HG03159 (cell line): Measurements from ENCODE around the gene ZBTB17.
"Not testable (repeated sequence)": the region's sequence is repeated elsewhere in the genome, so short reads cannot be mapped to it uniquely, and the experiment has no call there.

ENCODE experiments used
- ATAC-seq: cut with Tn5 transposase; IDR thresholded peaks from one replicate; pipeline ENCODE4 v1.9.1; 2021; ENCODE audit warnings: mild to moderate bottlenecking, moderate library complexity; ENCODE audit not compliant: unreplicated experiment

ZBTB17 gene

GRCh38 chr1:15938628-15939161 lies 37.2 kb downstream of the ZBTB17 start:
- ATAC-seq = no peak

DNA sequence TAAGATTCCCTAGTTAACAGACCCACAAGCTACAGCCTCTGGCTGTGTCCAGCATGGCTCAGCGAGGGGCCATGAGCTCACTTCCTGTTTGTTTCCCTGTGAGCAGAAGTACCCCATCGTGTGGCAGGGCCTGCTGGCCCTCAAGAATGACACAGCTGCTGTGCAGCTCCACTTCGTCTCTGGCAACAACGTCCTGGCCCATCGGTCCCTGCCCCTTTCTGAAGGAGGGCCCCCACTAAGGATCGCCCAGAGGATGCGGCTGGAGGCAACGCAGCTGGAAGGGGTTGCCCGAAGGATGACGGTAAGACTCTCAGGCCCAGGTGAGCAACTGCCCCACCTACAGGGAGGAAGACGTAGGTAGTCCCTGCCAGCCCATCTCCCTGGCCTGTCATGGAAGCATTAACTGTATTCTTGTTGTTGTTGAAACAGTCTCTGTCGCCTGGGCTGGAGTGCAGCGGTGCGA lies 38.2 kb downstream of the ZBTB17 start:
- no peak for ATAC-seq

- ATAC-seq = no peak
These were observed 38.8 kb downstream of the ZBTB17 start for GRCh38 chr1:15937146-15937545.

DNA sequence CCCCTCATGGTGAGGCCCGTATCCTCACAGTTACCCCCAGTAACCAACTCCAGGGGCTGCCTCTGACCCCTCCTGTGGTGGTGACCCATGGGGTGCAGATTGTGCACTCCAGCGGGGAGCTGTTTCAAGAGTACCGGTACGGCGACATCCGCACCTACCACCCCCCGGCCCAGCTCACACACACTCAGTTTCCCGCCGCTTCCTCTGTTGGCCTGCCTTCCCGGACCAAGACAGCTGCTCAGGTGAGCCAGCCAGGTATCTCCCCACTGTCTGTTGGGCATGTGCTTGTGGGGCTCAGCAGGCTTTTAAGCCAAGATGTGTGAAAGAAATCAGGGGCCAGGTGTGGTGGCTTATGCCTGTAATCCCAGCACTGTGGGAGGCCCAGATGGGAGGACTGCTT lies 39.9 kb downstream of the ZBTB17 start:
- ATAC-seq = no peak

DNA sequence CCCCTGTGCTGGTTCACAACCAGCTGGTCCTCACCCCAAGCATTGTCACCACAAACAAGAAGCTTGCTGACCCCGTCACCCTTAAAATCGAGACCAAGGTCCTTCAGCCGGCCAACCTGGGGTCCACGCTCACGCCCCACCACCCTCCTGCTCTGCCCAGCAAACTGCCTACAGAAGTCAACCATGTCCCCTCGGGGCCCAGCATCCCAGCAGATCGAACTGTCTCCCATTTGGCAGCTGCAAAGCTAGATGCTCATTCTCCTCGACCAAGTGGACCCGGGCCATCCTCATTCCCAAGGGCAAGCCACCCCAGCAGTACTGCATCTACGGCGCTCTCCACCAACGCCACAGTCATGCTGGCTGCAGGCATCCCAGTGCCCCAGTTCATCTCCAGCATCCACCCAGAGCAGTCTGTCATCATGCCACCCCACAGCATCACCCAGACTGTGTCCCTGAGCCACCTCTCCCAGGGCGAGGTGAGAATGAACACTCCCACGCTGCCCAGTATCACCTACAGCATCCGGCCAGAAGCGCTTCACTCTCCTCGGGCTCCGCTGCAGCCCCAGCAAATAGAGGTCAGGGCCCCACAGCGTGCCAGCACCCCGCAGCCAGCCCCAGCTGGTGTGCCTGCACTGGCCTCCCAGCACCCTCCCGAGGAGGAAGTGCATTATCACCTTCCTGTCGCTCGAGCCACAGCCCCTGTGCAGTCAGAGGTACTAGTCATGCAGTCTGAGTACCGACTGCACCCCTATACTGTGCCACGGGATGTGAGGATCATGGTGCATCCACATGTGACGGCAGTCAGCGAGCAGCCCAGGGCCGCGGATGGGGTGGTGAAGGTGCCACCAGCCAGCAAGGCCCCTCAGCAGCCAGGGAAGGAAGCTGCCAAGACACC lies 40.6 kb downstream of the ZBTB17 start:
- ATAC-seq = no peak

GRCh38 chr1:15934211-15935055 lies 41.5 kb downstream of the ZBTB17 start:
- ATAC-seq = no peak

DNA sequence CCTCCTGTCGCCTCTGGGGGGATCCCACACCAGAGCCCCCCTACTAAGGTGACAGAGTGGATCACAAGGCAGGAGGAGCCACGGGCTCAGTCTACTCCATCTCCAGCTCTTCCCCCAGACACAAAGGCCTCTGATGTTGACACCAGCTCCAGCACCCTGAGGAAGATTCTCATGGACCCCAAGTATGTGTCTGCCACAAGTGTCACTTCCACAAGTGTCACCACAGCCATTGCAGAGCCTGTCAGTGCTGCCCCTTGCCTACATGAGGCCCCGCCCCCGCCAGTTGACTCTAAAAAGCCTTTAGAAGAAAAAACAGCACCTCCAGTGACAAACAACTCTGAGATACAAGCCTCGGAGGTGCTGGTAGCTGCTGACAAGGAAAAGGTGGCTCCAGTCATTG lies 42.2 kb downstream of the ZBTB17 start:
- ATAC-seq = no peak

DNA sequence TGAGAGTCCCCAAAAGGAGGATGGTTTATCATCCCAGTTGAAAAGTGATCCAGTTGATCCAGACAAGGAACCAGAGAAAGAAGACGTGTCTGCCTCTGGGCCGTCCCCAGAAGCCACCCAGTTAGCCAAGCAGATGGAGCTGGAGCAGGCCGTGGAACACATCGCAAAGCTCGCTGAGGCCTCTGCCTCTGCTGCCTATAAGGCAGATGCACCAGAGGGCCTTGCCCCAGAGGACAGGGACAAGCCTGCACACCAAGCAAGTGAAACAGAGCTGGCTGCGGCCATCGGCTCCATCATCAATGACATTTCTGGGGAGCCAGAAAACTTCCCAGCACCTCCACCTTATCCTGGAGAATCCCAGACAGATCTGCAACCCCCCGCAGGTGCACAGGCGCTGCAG lies 43.3 kb downstream of the ZBTB17 start:
- ATAC-seq = no peak

- ATAC-seq = no peak
These were observed 44.0 kb downstream of the ZBTB17 start for GRCh38 chr1:15931884-15932283.

DNA sequence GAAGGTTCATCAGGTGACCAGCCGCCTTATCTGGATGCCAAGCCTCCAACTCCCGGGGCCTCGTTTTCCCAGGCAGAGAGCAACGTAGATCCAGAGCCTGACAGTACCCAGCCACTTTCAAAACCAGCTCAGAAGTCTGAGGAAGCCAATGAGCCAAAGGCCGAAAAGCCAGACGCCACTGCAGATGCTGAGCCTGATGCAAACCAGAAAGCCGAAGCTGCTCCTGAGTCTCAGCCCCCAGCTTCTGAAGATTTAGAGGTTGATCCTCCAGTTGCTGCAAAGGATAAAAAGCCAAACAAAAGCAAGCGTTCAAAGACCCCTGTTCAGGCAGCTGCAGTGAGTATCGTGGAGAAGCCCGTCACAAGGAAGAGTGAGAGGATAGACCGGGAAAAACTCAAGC lies 44.5 kb downstream of the ZBTB17 start:
- no peak for ATAC-seq

DNA sequence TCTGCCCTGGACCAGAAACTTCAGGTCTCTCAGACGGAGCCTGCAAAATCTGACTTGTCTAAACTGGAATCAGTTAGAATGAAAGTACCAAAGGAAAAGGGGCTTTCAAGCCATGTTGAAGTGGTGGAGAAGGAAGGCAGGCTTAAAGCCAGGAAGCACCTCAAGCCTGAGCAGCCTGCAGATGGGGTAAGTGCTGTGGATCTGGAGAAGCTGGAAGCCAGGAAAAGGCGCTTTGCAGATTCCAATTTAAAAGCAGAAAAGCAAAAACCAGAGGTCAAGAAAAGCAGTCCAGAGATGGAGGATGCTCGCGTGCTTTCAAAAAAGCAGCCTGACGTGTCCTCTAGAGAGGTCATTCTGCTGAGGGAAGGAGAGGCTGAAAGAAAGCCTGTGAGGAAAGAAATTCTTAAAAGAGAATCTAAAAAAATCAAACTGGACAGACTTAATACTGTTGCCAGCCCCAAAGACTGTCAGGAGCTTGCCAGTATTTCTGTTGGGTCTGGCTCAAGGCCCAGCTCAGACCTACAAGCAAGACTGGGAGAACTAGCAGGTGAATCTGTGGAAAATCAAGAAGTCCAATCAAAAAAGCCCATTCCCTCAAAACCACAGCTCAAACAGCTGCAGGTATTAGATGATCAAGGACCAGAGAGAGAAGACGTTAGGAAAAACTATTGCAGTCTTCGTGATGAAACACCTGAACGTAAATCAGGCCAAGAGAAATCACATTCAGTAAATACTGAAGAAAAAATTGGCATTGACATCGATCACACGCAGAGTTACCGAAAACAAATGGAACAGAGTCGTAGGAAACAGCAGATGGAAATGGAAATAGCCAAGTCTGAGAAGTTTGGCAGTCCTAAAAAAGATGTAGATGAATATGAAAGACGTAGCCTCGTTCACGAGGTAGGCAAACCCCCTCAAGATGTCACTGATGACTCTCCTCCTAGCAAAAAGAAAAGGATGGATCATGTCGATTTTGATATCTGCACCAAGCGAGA lies 46.6 kb downstream of the ZBTB17 start:
- ATAC-seq = no peak

DNA sequence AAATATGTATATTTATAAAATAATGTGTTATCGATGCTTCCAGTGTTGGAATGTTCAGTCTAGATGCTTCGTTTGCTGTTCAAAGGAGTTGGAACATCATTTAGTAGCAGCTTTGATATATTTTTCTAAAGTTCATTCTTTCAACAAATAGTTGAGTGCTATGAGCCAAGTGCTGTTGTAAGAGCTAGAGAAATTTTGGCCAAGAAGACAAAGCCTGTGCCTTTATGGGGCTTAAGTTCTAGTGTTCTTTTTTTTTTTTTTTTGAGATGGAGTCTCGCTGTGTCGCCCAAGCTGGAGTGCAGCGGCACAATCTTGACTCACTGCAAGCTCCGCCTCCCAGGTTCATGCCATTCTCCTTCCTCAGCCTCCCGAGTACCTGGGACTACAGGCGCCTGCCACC lies 49.5 kb downstream of the ZBTB17 start:
- not testable (repeated sequence) for ATAC-seq

- ATAC-seq = no peak
These were observed 52.7 kb downstream of the ZBTB17 start for GRCh38 chr1:15923241-15923640.

DNA sequence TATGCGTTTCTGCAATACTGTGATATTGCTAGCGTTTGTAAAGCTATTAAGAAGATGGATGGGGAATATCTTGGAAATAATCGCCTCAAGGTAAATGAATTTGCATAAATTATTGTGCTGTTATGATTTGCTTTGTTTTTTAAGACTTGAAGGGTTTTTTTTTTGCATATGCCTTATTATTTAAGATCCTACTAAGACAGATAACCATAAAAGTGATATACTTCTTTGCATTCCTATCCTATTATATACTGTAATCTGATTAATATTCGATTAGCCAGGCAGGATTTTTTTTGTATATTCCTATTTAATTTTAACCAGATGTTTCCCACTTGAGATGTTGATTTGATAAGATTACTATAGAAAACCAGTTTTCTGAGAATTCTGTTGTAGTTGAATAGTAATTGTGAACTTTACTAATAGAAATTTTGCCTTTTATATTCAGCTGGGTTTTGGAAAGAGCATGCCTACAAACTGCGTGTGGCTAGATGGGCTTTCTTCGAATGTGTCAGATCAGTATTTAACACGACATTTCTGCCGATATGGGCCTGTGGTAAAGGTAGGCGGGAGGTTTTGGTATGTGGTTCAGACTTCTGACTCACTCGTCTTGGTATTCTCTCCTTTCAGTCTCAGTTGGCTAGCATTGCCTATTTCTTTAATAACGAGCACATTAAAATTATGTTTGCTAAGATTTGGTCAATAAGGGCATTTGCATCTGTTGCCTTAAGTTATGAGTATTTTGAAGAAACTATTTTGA lies 56.8 kb downstream of the ZBTB17 start:
- ATAC-seq = no peak

DNA sequence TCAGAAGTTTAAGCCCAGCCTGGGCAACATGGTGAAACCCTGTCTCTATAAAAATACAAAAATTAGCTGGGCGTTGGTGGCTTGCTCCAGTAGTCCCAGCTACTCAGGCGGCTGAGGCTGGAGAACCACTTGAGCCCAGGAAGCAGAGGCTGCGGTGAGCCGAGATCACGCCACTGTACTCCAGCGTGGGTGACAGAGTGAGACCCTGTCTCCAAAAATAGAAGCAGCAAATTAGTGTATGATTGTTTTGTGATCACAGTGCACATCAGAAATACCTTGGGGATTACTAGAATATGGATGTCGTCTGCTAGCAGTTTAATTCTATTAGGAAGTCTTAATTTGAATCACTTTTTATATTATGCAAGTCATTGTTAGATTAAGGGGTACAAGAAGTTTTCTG lies 59.0 kb downstream of the ZBTB17 start:
- no peak for ATAC-seq

DNA sequence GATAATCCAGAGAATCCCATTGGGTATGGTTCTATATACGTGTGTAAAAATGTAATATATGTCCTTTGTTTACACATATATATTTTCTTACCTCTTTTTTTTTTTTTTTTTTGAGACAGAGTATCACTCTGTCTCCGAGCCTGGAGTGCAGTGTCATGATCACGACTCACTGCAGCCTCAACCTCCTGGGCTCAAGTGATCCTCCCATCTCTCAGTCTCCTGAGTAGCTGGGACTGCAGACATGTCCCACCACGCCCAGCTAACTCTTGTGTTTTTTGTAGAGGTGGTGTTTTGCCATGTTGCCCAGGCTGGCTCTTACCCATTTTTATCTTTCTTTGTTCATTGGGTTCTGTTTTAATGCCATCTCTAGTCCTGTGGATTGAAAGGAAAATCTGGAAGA lies 59.5 kb downstream of the ZBTB17 start:
- no peak for ATAC-seq

DNA sequence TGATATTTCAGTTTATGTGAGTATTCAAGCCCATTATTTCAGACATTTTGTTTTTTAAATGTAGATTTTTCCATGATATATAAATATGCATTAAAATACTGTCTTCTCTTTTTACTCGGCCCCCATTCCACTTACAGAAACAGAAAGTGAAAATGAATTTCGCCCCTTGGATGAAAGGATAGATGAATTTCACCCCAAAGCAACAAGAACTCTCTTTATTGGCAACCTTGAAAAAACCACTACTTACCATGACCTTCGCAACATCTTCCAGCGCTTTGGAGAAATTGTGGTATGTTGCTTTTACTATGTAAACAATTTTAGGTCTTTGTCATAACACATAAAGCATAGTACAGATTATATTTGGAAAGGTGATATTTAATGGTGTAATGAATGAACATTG lies 59.9 kb downstream of the ZBTB17 start:
- ATAC-seq = no peak

GRCh38 chr1:15913607-15914006 lies 62.3 kb downstream of the ZBTB17 start:
- not testable (repeated sequence) for ATAC-seq

DNA sequence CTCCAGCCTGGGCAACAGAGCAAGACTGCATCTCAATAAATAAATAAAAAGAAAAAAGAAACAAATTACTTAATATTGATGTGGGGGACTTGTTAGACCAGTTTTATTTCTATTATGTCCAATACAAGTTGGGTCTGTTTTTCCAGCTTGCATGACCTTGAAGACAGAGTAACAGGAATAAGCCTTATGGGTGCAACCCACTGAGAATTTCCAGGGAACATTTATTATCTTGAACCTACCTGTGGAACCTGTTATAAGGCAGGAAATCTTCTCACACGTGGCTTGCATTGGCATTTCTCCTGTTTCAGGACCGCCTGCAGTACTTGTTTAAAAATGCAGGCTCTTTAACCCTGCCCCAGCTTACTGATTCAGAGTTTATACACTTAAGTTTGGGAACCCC lies 64.0 kb downstream of the ZBTB17 start:
- ATAC-seq = no peak

DNA sequence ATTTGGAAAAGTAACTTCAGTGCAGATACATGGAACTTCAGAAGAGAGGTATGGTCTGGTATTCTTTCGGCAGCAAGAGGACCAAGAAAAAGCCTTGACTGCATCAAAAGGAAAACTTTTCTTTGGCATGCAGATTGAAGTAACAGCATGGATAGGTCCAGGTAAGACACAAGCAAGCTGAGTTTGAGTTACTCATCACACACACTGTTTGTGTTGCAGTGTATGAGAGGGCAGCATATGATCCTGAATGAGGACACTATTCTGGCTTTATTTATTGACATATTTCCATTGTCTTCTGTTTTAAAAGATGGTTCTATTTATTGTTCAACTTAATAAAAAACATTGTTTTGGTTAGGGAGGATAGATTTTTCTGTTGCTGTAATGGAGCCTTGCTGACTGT lies 64.8 kb downstream of the ZBTB17 start:
- no peak for ATAC-seq
